Kidney (tissue), 14 donors: ENCODE data around the gene UBN1. TPM values are rescaled to one million over a fixed set of nuclear protein-coding genes. Genes with fewer than 3 reads are reported as not detected.

Experiments
- DNase-seq, 5 donors: peaks; one replicate each; pipeline ENCODE4 v3.0.0-alpha.2; 2013 to 2020
- FAIRE-seq: peaks from 2 replicates; lab custom pipeline; 2012; peaks lifted over from hg19 to GRCh38; lab: Jason Lieb, UNC
- H3K27ac ChIP-seq, 2 donors: one replicate each; pipeline ENCODE4 v1.7.0; 2013; ENCODE audit warnings: low read depth in 2 of 2, low read length in 2 of 2, inconsistent platforms in 1 of 2
- H3K27me3 ChIP-seq: one replicate; pipeline ENCODE4 v1.7.1; 2013; ENCODE audit warnings: low read length, inconsistent platforms; ENCODE audit not compliant: control insufficient read depth, insufficient read depth
- H3K36me3 ChIP-seq, 3 donors: one replicate each; pipeline versions ENCODE4 v1.7.0 to v1.7.1; 2013; ENCODE audit warnings: low read length in 3 of 3, control low read depth in 1 of 3, inconsistent platforms in 1 of 3; ENCODE audit not compliant: insufficient read depth in 3 of 3, control insufficient read depth in 2 of 3
- H3K4me1 ChIP-seq, 3 donors: one replicate each; pipeline versions ENCODE4 v1.7.0 to v1.7.1; 2013; ENCODE audit warnings: low read length in 3 of 3, inconsistent platforms in 1 of 3, low read depth in 1 of 3; ENCODE audit not compliant: control insufficient read depth in 2 of 3, insufficient read depth in 2 of 3
- H3K4me3 ChIP-seq, 3 donors: one replicate each; pipeline versions ENCODE4 v1.7.0 to v1.8.1; 2013; ENCODE audit warnings: low read length in 3 of 3, control low read depth in 1 of 3, inconsistent platforms in 1 of 3
- H3K9ac ChIP-seq, 3 donors: one replicate each; pipeline versions ENCODE4 v1.7.0 to v1.7.1; 2013; ENCODE audit warnings: low read length in 3 of 3, control low read depth in 1 of 3, inconsistent platforms in 1 of 3
- H3K9me3 ChIP-seq, 3 donors: one replicate each; pipeline versions ENCODE4 v1.7.0 to v1.7.1; 2013; ENCODE audit warnings: low read length in 3 of 3, control low read depth in 1 of 3, inconsistent platforms in 1 of 3; ENCODE audit not compliant: control insufficient read depth in 2 of 3, insufficient read depth in 1 of 3
- CTCF ChIP-seq: IDR thresholded peaks from 3 replicates; pipeline ENCODE4 v1.5.1; 2012; ENCODE audit warnings: mild to moderate bottlenecking, moderate library complexity, borderline replicate concordance; ENCODE audit not compliant: insufficient read depth; ENCODE audit errors: extremely low read depth
- intact Hi-C: fragments of 100-400 bp; cut with DNase I; formaldehyde crosslinking; loops from one replicate; pipeline ENCODE4 v1.11.1; 2022
- polyA plus RNA-seq: library from polyadenylated mRNA; stranded (reverse); fragments of 350-450 nt; fragmentation: Illumina TruSeq; extraction: RNeasy Lipid Tissue Mini Kit (QIAGEN cat#74804); gene quantifications from one replicate; pipeline ENCODE4 v1.2.3, GENCODE V29; 2014; ENCODE audit warnings: low read depth, low replicate concordance; ENCODE audit not compliant: insufficient read depth
- total RNA-seq: library from RNA; stranded (reverse); fragmentation: NEBNext Ultra II Directional; extraction: Animal tissue kit (Norgen Biotek cat#: 25700); gene quantifications from one replicate; pipeline ENCODE4 v1.2.1, GENCODE V29; 2021
- donor health status: control.
- donor health status: control.
- donor health status: control.
- donor health status: control.
- donor health status: control.
- donor health status: DM: yes; HTN: yes; CAD: no.
- donor health status: Normal renal cell carcinoma (clear cell type).

The UBN1 gene
- total and polyA plus RNA-seq, 2 donors from 2014 or later = 6.1 to 28.6 TPM

DNA sequence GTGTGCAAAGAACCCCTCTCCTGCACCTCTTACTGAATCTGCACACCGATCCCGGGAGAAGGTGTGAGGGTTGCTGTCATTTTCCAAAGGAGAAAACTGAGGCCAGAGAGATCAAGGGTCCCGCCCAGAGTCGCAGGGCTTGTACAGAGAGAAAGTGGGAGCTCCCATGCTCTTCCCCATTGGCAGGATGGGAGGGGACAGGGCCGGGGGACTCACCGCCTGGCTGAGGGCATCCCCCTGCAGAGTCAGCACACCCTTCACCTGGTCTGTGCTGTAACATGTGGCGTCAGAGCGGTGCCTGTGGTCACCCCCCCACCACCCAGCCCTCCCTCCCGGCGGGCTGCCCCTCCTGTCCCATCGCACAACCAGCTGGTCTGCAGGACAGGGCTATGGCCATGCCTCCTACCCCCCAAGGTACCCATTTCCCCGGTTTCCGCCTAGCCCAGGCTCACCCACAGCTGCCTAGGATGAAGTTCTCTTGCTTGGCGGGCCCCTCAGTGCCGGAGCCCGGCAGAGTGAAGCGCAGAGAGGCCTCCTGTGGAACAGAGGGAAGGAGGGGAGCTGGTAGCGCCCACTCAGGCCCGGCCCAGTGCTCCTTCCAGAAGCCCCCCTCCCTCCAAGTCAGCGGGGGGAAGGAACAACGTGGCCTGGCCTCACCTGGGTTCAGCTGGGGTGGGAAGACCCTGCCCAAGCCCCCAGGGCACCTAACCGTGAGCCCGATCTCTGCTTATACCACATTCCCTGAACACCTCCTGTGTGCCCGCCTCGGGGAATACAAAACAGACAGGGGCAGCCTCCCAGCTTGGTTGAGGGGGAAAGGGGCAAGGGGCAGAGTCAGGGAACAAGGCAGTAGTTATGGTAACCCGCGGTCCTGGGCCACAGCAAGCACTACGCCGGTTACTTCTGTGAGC is 46.0 kb upstream of the UBN1 start:
- Histone ChIP-seq H3K27ac (peak overlapping the region; percentile 52 to 82), H3K9me3 (no peaks in the 10 kb centered on the region), H3K27me3 (no peaks in the 10 kb centered on the region), H3K4me3 (peak overlapping the region; percentile 57 to 72 (median 65)), H3K36me3 (peaks cover 0 to 21% (median 2%) of the 10 kb centered on the region in 3 donors), H3K4me1 (peaks cover 0 to 14% (median 0%) of the 10 kb centered on the region in 3 donors), H3K9ac (peak overlapping the region; percentile 49 to 88 (median 72))
- TF ChIP-seq CTCF = no peak
- DNase-seq (peak in 2 of 5 donors; percentile 35 to 79), FAIRE-seq (no peak)
- intact Hi-C loops = no loop called here

DNA sequence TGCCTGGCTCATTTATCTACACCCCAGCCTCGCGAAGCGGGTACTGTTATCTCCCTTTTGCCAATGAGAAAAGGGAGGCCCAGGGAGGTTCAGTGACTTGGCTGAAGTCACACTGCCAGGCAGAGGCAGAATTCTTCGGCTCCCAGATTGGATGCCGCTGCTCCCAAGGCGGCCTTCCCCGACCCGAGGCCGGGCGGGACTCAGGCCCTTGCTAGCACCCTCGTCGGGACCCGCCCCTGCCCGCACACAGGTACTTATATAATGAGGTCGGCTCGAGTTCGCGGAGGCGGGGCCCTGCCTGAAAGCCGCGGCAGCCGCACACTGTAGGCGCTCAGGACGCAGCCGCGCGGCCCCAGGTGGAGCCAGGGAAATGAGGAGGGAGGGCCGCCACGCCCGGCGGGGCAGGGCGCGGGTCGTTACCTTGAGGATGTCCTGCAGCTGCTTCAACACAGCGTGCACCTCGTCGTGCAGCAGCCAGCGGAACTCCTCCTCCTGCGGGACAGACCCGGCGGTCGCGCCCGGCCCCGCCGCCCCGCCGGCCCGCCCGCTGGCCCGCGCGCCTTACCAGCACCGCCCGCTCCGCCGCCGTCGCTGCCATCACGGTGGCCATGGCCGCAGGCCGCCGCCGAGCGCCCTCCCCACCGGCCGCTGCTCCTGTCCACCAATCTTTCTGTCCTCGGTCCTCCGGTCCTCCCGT is 45.2 kb upstream of the UBN1 start, which contains the start of gene ROGDI:
TSS of gene ROGDI (minus strand) at position 672 of the 697 bp plus-strand sequence. CDS start at position 610, 62 bp downstream.
- intact Hi-C loops = no loop called here
- Histone ChIP-seq H3K36me3 (peaks cover 0 to 21% (median 2%) of the 10 kb centered on the region in 3 donors), H3K4me3 (peak within 1 kb of the TSS; percentile 60 to 72 (median 65)), H3K27me3 (no peaks in the 10 kb centered on the region), H3K27ac (peak within 1 kb of the TSS; percentile 77 to 82), H3K9ac (peak within 1 kb of the TSS; percentile 49 to 88 (median 72)), H3K4me1 (peaks cover 0 to 14% (median 0%) of the 10 kb centered on the region in 3 donors), H3K9me3 (no peaks in the 10 kb centered on the region)
- TF ChIP-seq CTCF = no peak
- no peak for FAIRE-seq
- peak; percentile 90 to 93 (median 93) for DNase-seq

DNA sequence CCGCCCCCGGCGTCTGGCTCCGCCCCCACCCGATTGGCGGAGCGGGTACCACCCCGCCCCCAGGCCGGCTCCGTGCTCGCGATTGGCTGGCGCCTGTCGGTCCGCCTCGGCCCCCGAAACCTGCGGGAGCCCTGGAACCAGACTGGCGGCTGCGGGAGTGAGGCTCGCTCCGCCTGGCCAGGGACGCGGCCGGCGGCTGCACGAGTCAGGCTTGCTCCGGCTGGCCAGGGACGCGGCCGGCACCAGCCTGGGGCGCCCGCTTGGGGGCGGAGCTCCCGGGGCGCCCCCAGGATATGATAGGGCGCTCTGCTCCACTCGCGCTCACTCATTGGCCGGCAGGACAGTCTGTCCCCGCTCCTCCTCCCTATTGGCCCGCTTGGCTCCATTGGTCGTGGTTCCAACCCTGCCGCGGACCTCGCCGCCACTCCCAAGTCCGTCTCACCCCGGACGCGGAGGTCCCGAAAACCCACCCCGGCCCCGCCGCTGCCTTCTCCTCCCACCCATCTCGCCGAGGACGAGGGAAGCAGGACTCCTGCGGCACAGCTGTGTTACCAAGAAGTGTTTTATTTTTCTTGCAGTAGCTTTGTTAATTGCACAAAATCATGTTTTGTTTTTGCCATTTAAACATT is 44.5 kb upstream of the UBN1 start:
- peak; percentile 93 to 97 (median 94) for DNase-seq
- Histone ChIP-seq H3K27ac (peak overlapping the region; percentile 63 to 77), H3K4me3 (peak overlapping the region; percentile 60 to 72 (median 65)), H3K27me3 (no peaks in the 10 kb centered on the region), H3K9me3 (no peaks in the 10 kb centered on the region), H3K36me3 (peaks cover 4 to 21% (median 5%) of the 10 kb centered on the region in 3 donors), H3K4me1 (peaks cover 0 to 14% (median 0%) of the 10 kb centered on the region in 3 donors), H3K9ac (peak overlapping the region in 1 of 3 donors; percentile 58)
- intact Hi-C loops = no loop called here
- no peak for FAIRE-seq
- no peak for TF ChIP-seq CTCF
